OCI-LY1 (cell line): ENCODE results near the gene GPR135.

Source experiments
- CTCF ChIP-seq: fragments of 200-600 bp; sonication (generic), shearing (Covaris generic); IDR thresholded peaks from 2 replicates; pipeline ENCODE4 v1.5.1; 2017; ENCODE audit warnings: mild to moderate bottlenecking, antibody characterized with exemption, low read length, moderate library complexity, mixed read lengths
- EZH2 ChIP-seq: fragments of 200-600 bp; sonication (generic), shearing (Covaris generic); IDR thresholded peaks from 2 replicates; pipeline ENCODE4 v1.8.0; 2017; ENCODE audit warnings: borderline replicate concordance, mixed run types, mild to moderate bottlenecking, antibody characterized with exemption, low read length, moderate library complexity, mixed read lengths

DNA sequence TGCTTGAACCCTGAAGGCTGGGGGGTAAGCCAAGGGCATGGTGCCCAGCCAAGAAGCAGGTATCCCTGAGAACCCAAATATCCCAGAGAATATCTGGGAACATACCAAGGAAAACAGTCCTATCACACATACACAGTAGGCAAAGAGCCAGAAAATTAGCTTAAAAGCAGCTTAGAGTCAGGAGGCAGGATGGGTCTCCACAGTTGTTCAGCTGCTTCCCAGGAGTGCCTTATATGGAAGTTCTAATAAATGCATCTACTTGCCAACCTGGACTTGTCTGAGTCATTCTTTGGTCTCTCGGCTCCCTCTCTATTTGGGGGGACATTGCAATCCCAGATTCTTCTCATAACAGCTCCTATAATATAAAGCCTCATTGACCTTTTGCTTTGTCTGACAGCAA is 9.0 kb upstream of the GPR135 start:
- TF ChIP-seq CTCF, result no peak
- no peak for TF ChIP-seq EZH2
